ENCODE results near the gene SPEN. TPM values are rescaled to one million over a fixed set of nuclear protein-coding genes. Genes with fewer than 3 reads are reported as not detected.

Gene SPEN
- total and polyA plus RNA-seq, 9 of the 15 experiments (the other 6 are each of a cell fraction or from before 2014, with no cell fraction given): 5.7 to 87.5 (median 27.2) TPM

DNA sequence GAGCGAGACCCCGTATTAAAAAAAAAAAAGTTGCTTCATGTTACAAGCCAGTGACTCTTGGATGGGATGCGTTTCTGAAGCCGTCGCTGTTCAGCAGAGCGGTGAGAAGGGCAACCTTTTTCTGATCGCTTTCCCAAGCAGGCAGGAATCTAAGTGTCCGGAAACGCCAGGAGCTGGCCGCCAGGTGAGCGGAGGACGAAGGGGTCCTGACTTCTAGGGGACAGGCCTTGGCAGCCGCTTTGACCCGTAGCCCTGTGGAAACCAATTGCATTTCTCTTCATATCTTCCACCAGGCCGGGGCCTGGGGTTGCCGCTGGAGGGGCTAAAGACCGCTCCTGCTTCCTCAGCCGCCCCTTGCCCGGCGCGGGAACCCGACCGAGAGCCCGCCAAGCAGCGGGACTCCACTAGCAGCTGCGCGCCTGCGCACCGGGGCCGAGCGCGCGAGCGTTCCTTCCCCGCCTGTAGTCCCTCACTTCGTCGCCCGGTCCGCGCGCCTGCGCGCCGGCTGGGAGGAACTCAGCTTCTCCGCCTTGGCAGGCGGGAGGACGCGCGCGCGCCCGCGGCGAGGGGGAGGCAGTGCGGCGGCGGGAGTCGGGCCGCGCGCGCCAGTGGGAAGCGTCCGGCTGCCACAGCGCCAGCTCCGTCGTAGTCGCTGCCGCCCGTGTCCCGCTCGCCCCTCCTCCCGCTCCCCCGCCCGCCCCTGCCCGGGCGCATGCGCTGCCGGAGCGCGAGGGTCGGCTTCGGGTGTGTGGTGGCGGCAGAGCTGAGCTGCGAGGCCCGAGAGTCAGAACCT lies at the start of gene SPEN (continued):
- TF ChIP-seq OTX1 (CRISPR knock-in tag; IDR thresholded peaks at IDR 0.05) (0 out of 2 replicates have a peak, but pooled peaks have one; percentile 42), HIVEP1 (CRISPR knock-in tag; IDR thresholded peaks at IDR 0.05) (0 out of 2 replicates have a peak, but pooled peaks have one; percentile 75), RUNX1 (IDR thresholded peaks at IDR 0.05; ENCODE audit: low read depth) (no peak), SRSF7 (optimal IDR thresholded peaks at IDR 0.05; ENCODE audit: low read depth, low read length) (no peak), ZEB2 (IDR thresholded peaks at IDR 0.05) (peak; percentile 66; the same call in 1 of the 2 replicates), TAF15 (IDR thresholded peaks at IDR 0.05; ENCODE audit: low read depth, low read length) (no peak), PHTF2 (CRISPR knock-in tag; IDR thresholded peaks at IDR 0.05) (no peak), ATF1 (CRISPR knock-in tag; IDR thresholded peaks at IDR 0.05) (no peak), ATF1 (tag; IDR thresholded peaks at IDR 0.05) (peak; percentile 20), ESRRA (IDR thresholded peaks at IDR 0.05; ENCODE audit: borderline replicate concordance, low read depth) (peak; percentile 39; the same call in 1 of the 2 replicates), MAFG (tag; conservative IDR thresholded peaks at IDR 0.05) (no peak), PHF8 (IDR thresholded peaks at IDR 0.05; ENCODE audit: borderline replicate concordance, low read length) (peak; percentile 79), TCF7L2 (IDR thresholded peaks at IDR 0.05; ENCODE audit: low read depth, low read length) (no peak), BHLHE40 (IDR thresholded peaks at IDR 0.05; ENCODE audit: low read length) (peak; percentile 60)
- TF ChIP-seq, protein P1, sequence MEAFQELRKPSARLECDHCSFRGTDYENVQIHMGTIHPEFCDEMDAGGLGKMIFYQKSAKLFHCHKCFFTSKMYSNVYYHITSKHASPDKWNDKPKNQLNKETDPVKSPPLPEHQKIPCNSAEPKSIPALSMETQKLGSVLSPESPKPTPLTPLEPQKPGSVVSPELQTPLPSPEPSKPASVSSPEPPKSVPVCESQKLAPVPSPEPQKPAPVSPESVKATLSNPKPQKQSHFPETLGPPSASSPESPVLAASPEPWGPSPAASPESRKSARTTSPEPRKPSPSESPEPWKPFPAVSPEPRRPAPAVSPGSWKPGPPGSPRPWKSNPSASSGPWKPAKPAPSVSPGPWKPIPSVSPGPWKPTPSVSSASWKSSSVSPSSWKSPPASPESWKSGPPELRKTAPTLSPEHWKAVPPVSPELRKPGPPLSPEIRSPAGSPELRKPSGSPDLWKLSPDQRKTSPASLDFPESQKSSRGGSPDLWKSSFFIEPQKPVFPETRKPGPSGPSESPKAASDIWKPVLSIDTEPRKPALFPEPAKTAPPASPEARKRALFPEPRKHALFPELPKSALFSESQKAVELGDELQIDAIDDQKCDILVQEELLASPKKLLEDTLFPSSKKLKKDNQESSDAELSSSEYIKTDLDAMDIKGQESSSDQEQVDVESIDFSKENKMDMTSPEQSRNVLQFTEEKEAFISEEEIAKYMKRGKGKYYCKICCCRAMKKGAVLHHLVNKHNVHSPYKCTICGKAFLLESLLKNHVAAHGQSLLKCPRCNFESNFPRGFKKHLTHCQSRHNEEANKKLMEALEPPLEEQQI (IDR thresholded peaks at IDR 0.05): no peak
- TF ChIP-seq, protein P2, sequence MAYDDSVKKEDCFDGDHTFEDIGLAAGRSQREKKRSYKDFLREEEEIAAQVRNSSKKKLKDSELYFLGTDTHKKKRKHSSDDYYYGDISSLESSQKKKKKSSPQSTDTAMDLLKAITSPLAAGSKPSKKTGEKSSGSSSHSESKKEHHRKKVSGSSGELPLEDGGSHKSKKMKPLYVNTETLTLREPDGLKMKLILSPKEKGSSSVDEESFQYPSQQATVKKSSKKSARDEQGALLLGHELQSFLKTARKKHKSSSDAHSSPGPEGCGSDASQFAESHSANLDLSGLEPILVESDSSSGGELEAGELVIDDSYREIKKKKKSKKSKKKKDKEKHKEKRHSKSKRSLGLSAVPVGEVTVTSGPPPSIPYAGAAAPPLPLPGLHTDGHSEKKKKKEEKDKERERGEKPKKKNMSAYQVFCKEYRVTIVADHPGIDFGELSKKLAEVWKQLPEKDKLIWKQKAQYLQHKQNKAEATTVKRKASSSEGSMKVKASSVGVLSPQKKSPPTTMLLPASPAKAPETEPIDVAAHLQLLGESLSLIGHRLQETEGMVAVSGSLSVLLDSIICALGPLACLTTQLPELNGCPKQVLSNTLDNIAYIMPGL (CRISPR knock-in tag; IDR thresholded peaks at IDR 0.05): peak; percentile 56
- TF ChIP-seq, protein P3, sequence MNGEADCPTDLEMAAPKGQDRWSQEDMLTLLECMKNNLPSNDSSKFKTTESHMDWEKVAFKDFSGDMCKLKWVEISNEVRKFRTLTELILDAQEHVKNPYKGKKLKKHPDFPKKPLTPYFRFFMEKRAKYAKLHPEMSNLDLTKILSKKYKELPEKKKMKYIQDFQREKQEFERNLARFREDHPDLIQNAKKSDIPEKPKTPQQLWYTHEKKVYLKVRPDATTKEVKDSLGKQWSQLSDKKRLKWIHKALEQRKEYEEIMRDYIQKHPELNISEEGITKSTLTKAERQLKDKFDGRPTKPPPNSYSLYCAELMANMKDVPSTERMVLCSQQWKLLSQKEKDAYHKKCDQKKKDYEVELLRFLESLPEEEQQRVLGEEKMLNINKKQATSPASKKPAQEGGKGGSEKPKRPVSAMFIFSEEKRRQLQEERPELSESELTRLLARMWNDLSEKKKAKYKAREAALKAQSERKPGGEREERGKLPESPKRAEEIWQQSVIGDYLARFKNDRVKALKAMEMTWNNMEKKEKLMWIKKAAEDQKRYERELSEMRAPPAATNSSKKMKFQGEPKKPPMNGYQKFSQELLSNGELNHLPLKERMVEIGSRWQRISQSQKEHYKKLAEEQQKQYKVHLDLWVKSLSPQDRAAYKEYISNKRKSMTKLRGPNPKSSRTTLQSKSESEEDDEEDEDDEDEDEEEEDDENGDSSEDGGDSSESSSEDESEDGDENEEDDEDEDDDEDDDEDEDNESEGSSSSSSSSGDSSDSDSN (IDR thresholded peaks at IDR 0.05; ENCODE audit: borderline replicate concordance in 1 of 2, low read depth in 2 of 2, low read length in 2 of 2): peak; percentile 42 to 85; a peak in 3 of 4 replicates
- TF ChIP-seq, protein P4, sequence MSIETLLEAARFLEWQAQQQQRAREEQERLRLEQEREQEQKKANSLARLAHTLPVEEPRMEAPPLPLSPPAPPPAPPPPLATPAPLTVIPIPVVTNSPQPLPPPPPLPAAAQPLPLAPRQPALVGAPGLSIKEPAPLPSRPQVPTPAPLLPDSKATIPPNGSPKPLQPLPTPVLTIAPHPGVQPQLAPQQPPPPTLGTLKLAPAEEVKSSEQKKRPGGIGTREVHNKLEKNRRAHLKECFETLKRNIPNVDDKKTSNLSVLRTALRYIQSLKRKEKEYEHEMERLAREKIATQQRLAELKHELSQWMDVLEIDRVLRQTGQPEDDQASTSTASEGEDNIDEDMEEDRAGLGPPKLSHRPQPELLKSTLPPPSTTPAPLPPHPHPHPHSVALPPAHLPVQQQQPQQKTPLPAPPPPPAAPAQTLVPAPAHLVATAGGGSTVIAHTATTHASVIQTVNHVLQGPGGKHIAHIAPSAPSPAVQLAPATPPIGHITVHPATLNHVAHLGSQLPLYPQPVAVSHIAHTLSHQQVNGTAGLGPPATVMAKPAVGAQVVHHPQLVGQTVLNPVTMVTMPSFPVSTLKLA (conservative IDR thresholded peaks at IDR 0.05): 0 out of 4 replicates have a peak, but pooled peaks of 1 of the 2 experiments have one; percentile 10
- TF ChIP-seq, protein P5, sequence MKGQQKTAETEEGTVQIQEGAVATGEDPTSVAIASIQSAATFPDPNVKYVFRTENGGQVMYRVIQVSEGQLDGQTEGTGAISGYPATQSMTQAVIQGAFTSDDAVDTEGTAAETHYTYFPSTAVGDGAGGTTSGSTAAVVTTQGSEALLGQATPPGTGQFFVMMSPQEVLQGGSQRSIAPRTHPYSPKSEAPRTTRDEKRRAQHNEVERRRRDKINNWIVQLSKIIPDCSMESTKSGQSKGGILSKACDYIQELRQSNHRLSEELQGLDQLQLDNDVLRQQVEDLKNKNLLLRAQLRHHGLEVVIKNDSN (CRISPR knock-in tag; IDR thresholded peaks at IDR 0.05): peak; percentile 36; the same call in 1 of the 2 replicates

All from K562 (cell line).